Effector CD8-positive, alpha-beta T cell (primary cell): ENCODE data around the gene BPIFB6.
A peak's percentile ranks its signal among the peaks of the same experiment; 100 is the strongest.

Experiments
- DNase-seq: peaks from one replicate; lab custom pipeline; 2025; lab: John Stamatoyannopoulos, UW

BPIFB6 gene

DNA sequence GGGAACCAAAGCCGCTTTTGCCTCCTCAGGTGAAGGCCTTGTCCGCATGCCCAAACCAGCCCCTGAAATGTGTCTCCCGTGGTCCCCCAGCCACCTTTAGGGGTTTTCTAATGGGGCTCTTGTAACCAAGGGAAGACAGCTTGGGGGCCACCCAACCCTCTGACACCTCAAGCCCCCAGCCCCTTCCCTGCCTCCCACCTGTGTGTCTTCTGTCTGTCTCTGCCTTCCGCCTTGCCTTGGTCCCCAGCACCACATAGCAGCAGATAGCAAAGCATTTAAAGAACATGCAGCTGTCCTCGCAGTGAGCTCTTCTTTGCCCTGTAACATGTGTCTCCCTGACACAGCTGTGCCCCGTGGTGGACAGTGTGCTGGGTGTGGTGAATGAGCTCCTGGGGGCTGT, 31.8 kb downstream of the BPIFB6 start:
- DNase-seq: no peak

DNA sequence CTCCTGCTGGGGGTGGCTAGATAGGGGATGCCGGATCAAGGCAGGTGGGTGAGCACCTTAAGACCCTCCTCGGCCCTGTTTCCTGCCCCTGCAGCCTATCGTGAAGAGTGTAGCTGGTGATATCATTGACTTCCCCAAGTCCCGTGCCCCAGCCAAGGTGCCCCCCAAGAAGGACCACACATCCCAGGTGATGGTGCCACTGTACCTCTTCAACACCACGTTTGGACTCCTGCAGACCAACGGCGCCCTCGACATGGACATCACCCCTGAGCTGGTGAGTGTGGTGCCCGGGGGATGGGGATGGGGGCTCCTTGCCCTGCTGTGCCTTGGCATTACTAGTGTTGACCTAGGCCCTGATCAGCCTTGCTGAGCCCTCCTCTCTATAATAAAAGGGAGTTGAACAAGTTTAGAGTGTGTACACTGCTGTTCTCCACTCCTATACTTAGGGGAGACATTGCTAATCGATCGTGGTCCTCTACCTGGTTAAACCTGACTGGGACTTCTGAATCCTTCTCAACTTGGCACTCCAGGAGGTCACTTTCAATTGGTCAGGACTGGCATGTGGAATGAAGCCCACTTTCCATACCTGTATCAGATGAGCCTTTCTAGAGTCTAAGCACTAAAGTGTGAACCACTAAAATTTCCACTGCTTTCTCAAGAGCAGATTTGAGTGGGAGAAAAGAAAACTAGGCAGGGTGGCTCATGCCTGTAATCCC, 33.3 kb downstream of the BPIFB6 start:
- DNase-seq: no peak

- no peak for DNase-seq
These were observed 34.3 kb downstream of the BPIFB6 start for GRCh38 chr20:33065785-33066184.

- no peak for DNase-seq
These were observed 36.4 kb downstream of the BPIFB6 start for GRCh38 chr20:33067806-33068205.

DNA sequence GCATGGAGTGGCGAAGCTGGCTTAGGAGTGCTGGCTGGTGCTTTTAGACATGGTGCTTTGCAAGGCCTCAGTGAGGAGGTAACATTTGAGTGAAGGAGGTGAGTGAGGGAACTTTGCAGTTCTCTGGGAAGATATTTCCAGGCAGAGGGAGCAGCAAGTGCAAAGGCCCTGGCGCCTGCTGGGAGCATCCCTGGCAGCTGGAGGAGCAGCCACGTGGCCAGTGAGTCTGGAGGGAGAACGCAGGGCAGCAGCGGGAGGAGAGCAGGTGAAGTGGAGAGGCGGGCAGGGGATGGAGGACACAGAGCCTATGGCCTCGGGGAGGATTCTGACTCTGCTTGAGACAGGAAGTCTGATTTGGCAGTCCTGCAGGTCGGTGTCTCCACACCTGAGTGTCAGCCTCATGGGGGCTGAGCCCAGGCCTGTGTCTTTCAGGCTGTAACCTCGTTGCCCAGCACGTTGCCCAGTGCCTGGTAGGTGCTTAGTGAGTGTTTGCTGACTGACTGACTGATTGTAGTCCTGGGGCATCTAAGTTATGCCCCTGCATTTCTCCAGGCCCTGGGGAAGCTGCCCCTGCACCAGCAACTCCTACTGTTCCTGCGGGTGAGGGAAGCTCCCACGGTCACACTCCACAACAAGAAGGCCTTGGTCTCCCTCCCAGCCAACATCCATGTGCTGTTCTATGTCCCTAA, 36.9 kb downstream of the BPIFB6 start:
- DNase-seq: no peak

DNA sequence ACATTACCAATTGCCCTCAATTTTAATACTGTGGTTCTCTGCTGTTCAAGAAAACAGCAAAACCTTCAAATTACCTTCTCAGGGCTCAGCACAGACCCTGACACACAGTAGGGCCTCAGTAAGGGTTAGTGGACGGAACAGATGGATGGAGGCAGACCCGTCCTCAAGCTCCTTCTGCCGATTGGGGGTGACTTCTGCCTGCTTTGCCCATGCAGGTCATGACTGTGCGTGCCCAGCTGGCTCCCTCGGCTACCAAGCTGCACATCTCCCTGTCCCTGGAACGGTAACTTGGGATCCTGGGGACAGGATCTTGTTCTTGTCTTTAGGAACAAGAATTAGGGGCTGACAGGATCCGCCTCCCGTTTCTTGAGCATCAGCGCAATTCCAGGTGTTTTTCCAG, 38.2 kb downstream of the BPIFB6 start:
- no peak for DNase-seq

GRCh38 chr20:33070111-33071053, 38.9 kb downstream of the BPIFB6 start:
- DNase-seq: no peak

DNA sequence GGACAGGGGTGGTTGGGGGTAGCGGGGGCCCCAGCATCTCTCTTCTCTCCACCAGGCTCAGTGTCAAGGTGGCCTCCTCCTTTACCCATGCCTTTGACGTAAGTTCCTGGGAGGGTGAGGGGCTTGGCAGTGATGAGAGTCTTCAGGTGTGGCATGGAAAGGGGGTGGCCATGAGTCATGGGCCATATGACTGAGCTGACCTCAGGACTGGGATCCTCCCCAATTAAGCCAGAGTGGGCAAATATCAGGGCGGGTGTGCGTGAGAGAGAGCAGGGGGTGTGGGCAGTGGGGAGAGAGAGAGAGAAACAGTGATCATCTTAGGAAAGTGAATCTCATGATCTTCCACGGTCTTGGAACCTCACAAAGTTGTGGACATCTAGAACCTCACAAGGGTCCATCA, 39.8 kb downstream of the BPIFB6 start:
- DNase-seq: no peak

DNA sequence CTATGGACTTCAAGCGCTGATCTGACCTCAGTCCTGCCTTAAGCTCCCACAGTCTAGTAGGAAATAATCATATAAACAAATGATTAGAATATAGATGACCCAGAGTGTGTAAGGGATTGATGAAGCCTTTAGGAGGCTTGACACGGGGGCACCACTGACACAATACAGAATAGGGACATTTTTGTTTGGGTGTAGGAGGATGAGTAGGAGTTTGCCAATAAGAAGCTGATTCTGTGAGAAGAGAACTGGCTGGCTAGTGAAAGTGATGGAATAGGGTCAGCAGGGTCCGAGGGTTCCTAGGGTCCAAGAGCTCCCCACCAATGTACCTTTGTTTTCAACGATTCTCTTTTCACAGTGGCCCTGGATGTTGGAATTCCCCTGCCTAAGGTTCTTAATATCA, 40.9 kb downstream of the BPIFB6 start:
- DNase-seq: no peak

DNA sequence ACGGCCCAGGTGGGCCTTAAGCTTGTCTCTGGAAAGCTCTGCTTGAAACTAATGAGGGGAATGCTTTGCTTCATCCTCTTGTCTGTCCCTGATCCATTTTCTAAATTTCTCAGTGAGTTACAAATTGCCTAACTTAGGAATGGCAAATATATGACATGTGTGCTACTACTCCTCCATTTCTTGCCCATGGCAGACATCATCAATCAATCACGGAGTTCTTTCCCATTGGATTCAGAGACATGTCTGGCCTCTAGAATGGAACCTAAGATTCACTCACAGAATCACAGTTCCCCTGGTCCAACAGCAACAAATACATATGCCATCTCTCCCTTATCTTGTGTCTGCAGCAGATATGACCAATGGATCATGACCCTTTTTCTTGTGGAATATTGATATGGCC, 41.4 kb downstream of the BPIFB6 start:
- DNase-seq: no peak

- DNase-seq: no peak
These were observed 43.2 kb downstream of the BPIFB6 start for GRCh38 chr20:33074675-33075074.

DNA sequence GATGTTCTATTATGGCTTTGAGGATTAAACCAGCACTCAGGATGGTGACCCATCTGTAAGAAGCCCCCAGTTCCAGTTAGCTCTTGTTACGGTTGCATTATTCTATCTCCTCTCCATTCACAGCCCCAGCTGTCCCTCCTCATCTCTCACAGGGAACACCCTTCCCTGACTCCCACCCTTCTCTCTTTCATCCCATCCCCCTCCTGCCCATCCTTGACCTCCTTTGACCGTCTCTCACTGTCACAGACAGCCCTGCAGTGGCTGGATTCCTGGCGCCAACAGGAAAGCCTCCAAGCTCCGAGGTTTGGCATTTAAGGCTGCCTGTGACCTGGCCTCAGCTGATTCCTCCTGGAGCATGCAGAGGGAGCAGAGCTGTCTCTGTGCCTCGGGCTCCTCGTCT, 43.8 kb downstream of the BPIFB6 start:
- no peak for DNase-seq

- DNase-seq: peak; percentile 2
These were observed 45.4 kb downstream of the BPIFB6 start for GRCh38 chr20:33076662-33077372.

DNA sequence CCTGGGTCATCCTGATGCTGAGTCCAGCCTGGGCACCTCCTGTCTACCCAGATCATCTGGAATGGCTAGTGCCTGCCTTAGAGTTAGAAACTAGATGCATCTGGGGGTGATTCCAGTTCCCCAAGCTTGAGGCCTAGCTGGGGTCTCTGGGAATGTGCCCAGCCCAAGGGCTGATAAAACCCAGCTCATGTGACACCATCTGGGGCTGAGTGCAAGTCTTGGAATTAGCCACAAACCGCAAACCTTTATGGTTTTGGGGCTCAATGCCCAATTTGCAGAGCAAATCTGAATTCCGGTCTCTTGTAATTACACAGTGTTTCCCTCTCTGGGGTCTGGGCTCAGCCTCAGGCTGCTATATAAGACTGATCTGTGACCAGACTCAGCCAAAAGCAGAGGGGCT, 47.8 kb downstream of the BPIFB6 start, which contains the start of gene BPIFB4:
TSS of gene BPIFB4 (plus strand) at position 385 of the 400 bp plus-strand sequence. CDS start 1,884 bp downstream, outside the sequence.
- DNase-seq: no peak

DNA sequence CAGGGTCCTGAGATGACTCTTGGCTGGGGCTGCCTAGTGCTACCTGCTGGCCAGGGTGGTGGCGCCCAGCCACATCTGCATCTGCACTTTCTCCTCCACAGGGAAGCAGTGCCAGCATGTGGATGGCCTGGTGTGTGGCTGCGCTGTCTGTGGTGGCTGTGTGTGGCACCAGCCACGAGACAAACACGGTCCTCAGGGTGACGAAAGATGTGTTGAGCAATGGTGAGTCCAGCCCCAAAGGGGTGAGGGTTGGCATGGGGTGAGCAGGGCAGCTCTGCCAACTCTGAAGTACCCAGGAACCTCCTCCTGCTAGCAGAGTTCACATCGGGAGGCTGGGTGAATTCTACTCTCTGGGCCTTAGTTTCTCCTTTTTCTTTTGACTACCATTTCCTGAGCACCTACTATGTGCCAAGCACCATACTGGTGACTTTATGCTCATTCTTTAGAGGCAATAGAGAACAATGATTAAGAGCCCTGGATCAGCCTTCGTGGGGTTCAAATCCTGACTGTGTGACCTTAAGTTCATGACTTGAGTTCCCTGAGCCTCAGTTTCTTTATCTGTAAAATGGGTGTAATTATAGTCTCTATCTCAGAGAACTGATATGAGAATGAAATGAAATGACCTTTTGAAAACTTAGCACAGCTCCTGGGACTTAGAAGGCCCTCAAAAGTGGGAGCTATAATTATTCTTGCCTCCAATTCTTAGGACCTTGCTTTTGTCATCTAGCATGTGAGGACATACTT, 50.1 kb downstream of the BPIFB6 start:
- no peak for DNase-seq

- no peak for DNase-seq
These were observed 51.1 kb downstream of the BPIFB6 start for GRCh38 chr20:33082546-33082945.

DNA sequence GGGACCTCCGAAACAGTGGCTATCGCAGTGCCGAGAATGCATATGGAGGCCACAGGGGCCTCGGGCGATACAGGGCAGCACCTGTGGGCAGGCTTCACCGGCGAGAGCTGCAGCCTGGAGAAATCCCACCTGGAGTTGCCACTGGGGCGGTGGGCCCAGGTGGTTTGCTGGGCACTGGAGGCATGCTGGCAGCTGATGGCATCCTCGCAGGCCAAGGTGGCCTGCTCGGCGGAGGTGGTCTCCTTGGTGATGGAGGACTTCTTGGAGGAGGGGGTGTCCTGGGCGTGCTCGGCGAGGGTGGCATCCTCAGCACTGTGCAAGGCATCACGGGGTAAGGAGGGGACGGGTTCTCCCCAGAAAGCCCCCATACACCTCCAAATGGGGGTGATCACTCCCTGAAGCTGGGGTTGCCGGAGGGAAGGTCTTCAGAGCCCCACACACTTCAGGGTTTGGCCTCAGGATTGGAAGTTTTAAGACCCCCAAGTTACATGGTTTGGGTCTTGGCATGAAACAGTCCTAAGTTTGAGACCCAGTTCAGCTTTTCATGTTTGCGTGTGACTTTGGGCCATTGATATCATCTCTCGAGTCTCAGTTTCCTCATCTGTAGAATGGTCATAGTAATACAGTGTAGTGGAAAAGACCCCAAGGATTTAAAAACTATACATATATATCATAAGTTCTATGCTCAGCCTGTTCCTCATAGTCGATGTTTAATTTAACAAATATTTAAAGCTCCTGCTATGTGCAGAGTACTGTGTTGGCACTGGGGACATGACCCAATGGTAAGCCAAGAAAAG, 52.3 kb downstream of the BPIFB6 start:
- DNase-seq: no peak

GRCh38 chr20:33084722-33085121, 53.3 kb downstream of the BPIFB6 start:
- DNase-seq: no peak

DNA sequence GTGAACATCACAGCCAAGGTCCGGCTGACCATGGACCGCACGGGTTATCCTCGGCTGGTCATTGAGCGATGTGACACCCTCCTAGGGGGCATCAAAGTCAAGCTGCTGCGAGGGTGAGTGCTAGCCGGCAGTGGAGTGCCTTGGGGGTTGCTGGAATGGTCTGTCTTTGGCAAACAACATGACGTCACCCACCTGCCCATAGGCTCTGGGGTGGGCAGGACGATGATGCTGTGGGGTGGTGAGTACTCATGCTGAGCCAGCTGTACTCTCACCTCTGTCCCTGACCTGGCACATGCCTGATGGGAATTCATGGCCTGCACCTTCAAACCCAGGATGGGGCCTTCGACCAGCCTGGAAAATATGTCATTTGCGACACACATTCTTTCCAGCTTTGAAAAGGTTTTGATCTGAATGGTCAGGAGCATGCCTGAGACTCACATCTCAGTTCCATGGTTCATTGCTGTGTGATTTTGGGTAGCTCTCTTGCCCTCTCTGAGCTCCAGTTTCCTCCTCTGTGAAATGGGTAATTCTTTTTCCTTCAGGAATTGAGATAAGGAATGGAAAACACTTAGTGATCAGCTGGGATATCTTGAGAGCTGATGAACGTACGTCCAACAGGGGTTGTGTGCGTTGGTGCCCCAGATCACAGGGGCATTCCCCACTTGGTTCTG, 54.7 kb downstream of the BPIFB6 start:
- no peak for DNase-seq

- no peak for DNase-seq
These were observed 59.7 kb downstream of the BPIFB6 start for GRCh38 chr20:33091147-33091546.
